Astrocyte (in vitro differentiated cells and primary cell): ENCODE measurements around the gene SPOCK1.

Experiments
- EZH2 ChIP-seq: IDR thresholded peaks from 2 replicates; pipeline ENCODE4 v1.6.1; 2012; ENCODE audit warnings: mild to moderate bottlenecking, low read length, inconsistent platforms; ENCODE audit not compliant: insufficient read depth
- TF ChIP-seq, protein P1 (sequence below): IDR thresholded peaks from 2 replicates; pipeline ENCODE4 v1.5.1; 2011; ENCODE audit warnings: low read depth, mild to moderate bottlenecking, inconsistent platforms, low read length, moderate library complexity; ENCODE audit not compliant: insufficient read depth

DNA sequence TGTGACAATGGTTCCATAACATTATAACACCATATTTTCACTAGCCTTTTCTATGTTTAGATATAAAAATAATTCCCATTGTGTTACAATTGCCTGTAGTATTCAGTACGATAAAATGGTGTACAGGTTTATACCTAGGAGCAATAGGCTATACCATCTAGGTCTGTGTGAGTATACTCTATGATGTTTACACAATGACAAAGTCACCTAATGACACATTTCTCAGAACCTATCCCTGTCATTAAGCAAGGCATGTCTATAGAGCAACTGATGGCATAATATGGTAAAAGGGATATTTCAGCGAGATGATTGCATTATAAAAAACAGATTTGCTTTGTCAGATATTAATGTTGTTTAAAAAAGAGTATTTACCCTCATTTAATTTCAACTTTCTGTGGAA is 517.2 kb downstream of the SPOCK1 start:
- TF ChIP-seq, protein P1, sequence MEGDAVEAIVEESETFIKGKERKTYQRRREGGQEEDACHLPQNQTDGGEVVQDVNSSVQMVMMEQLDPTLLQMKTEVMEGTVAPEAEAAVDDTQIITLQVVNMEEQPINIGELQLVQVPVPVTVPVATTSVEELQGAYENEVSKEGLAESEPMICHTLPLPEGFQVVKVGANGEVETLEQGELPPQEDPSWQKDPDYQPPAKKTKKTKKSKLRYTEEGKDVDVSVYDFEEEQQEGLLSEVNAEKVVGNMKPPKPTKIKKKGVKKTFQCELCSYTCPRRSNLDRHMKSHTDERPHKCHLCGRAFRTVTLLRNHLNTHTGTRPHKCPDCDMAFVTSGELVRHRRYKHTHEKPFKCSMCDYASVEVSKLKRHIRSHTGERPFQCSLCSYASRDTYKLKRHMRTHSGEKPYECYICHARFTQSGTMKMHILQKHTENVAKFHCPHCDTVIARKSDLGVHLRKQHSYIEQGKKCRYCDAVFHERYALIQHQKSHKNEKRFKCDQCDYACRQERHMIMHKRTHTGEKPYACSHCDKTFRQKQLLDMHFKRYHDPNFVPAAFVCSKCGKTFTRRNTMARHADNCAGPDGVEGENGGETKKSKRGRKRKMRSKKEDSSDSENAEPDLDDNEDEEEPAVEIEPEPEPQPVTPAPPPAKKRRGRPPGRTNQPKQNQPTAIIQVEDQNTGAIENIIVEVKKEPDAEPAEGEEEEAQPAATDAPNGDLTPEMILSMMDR = no peak
- TF ChIP-seq EZH2 = no peak
